HepG2 (cell line): ENCODE results near the gene HSPE1. TPM values are rescaled to one million over a fixed set of nuclear protein-coding genes. Genes with fewer than 3 reads are reported as not detected.

Experiments
- AGO2 ChIP-seq: fragments of 200-400 bp; formaldehyde crosslinking; optimal IDR thresholded peaks from 2 replicates; pipeline ENCODE3; 2017; ENCODE audit warnings: mild to moderate bottlenecking, low read depth, low read length, moderate library complexity
- DDIT3 ChIP-seq: sonication (generic); formaldehyde crosslinking; IDR thresholded peaks from 2 replicates; pipeline ENCODE4 v1.4.0; 2020; ENCODE audit warnings: mild to moderate bottlenecking, missing genetic modification reagents
- FOSL1 ChIP-seq: sonication (generic); formaldehyde crosslinking; IDR thresholded peaks from 2 replicates; pipeline ENCODE4 v1.9.0; 2021; ENCODE audit warnings: missing genetic modification reagents, borderline replicate concordance
- MLLT10 ChIP-seq: sonication (generic); formaldehyde crosslinking; IDR thresholded peaks from 2 replicates; pipeline ENCODE4 v1.4.0; 2020; ENCODE audit warnings: missing genetic modification reagents
- NFAT5 ChIP-seq: sonication (generic); formaldehyde crosslinking; IDR thresholded peaks from 2 replicates; pipeline ENCODE4 v1.4.0; 2020; ENCODE audit warnings: missing genetic modification reagents
- NR2F1 ChIP-seq, 2 experiments: fragments of 450-650 bp in 1 of 2; formaldehyde crosslinking in 1 of 2; IDR thresholded peaks; 2 replicates each; pipeline versions ENCODE4 v1.5.0 to v1.6.1; 2016 to 2020; ENCODE audit warnings: mild to moderate bottlenecking in 1 of 2, missing compliant biosample characterization in 1 of 2, missing genetic modification reagents in 1 of 2, moderate library complexity in 1 of 2
- SOX13 ChIP-seq, 3 experiments: fragments of 450-650 bp in 1 of 3; sonication (generic) in 1 of 3; formaldehyde crosslinking in 1 of 3; IDR thresholded peaks in 2 of 3; conservative IDR thresholded peaks in 1 of 3; 2 replicates each; pipeline versions ENCODE4 v1.5.0 to v1.6.1; 2016 to 2020; ENCODE audit warnings: antibody characterized with exemption in 1 of 3, mild to moderate bottlenecking in 1 of 3, missing compliant biosample characterization in 1 of 3, missing genetic modification reagents in 1 of 3, moderate library complexity in 1 of 3
- TEAD2 ChIP-seq: sonication (generic); formaldehyde crosslinking; IDR thresholded peaks from 2 replicates; pipeline ENCODE4 v1.9.0; 2021; ENCODE audit warnings: missing genetic modification reagents
- ZBTB10 ChIP-seq: sonication (generic); formaldehyde crosslinking; IDR thresholded peaks from 2 replicates; pipeline ENCODE4 v1.4.0; 2020; ENCODE audit warnings: missing genetic modification reagents, borderline replicate concordance
- ZBTB7A ChIP-seq: sonication (generic); formaldehyde crosslinking; IDR thresholded peaks from 2 replicates; pipeline ENCODE4 v1.8.0; 2022; ENCODE audit warnings: mild to moderate bottlenecking, missing genetic modification reagents
- ZNF337 ChIP-seq: sonication (generic); formaldehyde crosslinking; IDR thresholded peaks from 2 replicates; pipeline ENCODE4 v1.5.1; 2020; ENCODE audit warnings: missing genetic modification reagents, low read depth, mild to moderate bottlenecking, borderline replicate concordance
- ZNF383 ChIP-seq: sonication (generic); formaldehyde crosslinking; IDR thresholded peaks from 2 replicates; pipeline ENCODE4 v1.4.0; 2020; ENCODE audit warnings: missing genetic modification reagents, mild to moderate bottlenecking, borderline replicate concordance
- ZNF670 ChIP-seq: sonication (generic); formaldehyde crosslinking; IDR thresholded peaks from 2 replicates; pipeline ENCODE4 v1.8.0; 2022; ENCODE audit warnings: mild to moderate bottlenecking, missing genetic modification reagents, borderline replicate concordance
- ZNF674 ChIP-seq: sonication (generic); formaldehyde crosslinking; IDR thresholded peaks from 2 replicates; pipeline ENCODE4 v1.5.0; 2020; ENCODE audit warnings: low read depth, mild to moderate bottlenecking, missing genetic modification reagents
- ZNF709 ChIP-seq: sonication (generic); formaldehyde crosslinking; IDR thresholded peaks from 2 replicates; pipeline ENCODE4 v1.5.0; 2020; ENCODE audit warnings: mild to moderate bottlenecking, missing genetic modification reagents
- ZNF800 ChIP-seq: sonication (generic); formaldehyde crosslinking; IDR thresholded peaks from 2 replicates; pipeline ENCODE4 v1.4.0; 2020; ENCODE audit warnings: missing genetic modification reagents
- polyA plus RNA-seq, 8 experiments: library from polyadenylated mRNA; depleted of rRNA in 3 of 8; stranded (reverse) in 7 of 8; unstranded in 1 of 8; fragments of >200 nt; fragmentation: Illumina TruSeq in 4 of 8; extraction: Trizol in 4 of 8; gene quantifications; 2 replicates each; pipeline versions ENCODE4 v1.2.1 to v1.2.3, GENCODE V29; 2011 to 2016; ENCODE audit warnings: low read depth in 4 of 8, missing spikeins in 1 of 8, mixed read lengths in 1 of 8; ENCODE audit not compliant: insufficient read depth in 1 of 8
- total RNA-seq, 5 experiments: library from RNA; depleted of rRNA; stranded (reverse); fragments of >200 nt; fragmentation: Illumina TruSeq; extraction: Trizol; gene quantifications; 2 replicates each; pipeline ENCODE4 v1.2.3, GENCODE V29; 2016; ENCODE audit warnings: low read depth in 1 of 5

The HSPE1 gene
- total and polyA plus RNA-seq, 2 of the 13 experiments (the other 11 are each of a cell fraction or from before 2014, with no cell fraction given): 244 to 823 TPM

GRCh38 chr2:197500503-197501131, 438 bp downstream of the HSPE1 start (continued):
- 0 out of 2 replicates have a peak, but pooled peaks have one; percentile 26 for TF ChIP-seq DDIT3 (CRISPR knock-in tag)
- no peak for TF ChIP-seq SOX13 (IDR thresholded peaks at IDR 0.05)
- TF ChIP-seq SOX13 (CRISPR knock-in tag; conservative IDR thresholded peaks at IDR 0.05 in 1 of 2, IDR thresholded peaks at IDR 0.05 in 1 of 2): no peak
- TF ChIP-seq ZNF670 (CRISPR knock-in tag): 0 out of 2 replicates have a peak, but pooled peaks have one; percentile 6
- 0 out of 2 replicates have a peak, but pooled peaks have one; percentile 71 for TF ChIP-seq ZBTB7A
- peak; percentile 23 for TF ChIP-seq ZNF800 (CRISPR knock-in tag)
- peak; percentile 88; the same call in 1 of the 2 replicates for TF ChIP-seq MLLT10
- TF ChIP-seq ZNF709 (CRISPR knock-in tag): no peak; the same call in 1 of the 2 replicates
- TF ChIP-seq ZBTB10 (CRISPR knock-in tag): 0 out of 2 replicates have a peak, but pooled peaks have one; percentile 43
- TF ChIP-seq ZNF383 (CRISPR knock-in tag): 0 out of 2 replicates have a peak, but pooled peaks have one; percentile 0
- TF ChIP-seq ZNF674: 0 out of 2 replicates have a peak, but pooled peaks have one; percentile 41
- TF ChIP-seq FOSL1 (CRISPR knock-in tag): peak; percentile 9; the same call in 1 of the 2 replicates
- TF ChIP-seq TEAD2 (CRISPR knock-in tag): peak; percentile 75; the same call in 1 of the 2 replicates
- peak; percentile 11; the same call in 1 of the 2 replicates for TF ChIP-seq ZNF337
- peak; percentile 84 for TF ChIP-seq AGO2
- TF ChIP-seq NFAT5 (CRISPR knock-in tag): peak; percentile 72; the same call in 1 of the 2 replicates
- 0 out of 4 replicates have a peak, but pooled peaks of 1 of the 2 experiments have one; percentile 24 for TF ChIP-seq NR2F1 (CRISPR knock-in tag; IDR thresholded peaks at IDR 0.05)
